ENCODE data around the gene CNTN1. TPM values are rescaled to one million over a fixed set of nuclear protein-coding genes. Genes with fewer than 3 reads are reported as not detected.

Gene CNTN1
- total and polyA plus RNA-seq, 2 donors (not counting 1 experiment from before 2014, with no cell fraction given), result not detected

DNA sequence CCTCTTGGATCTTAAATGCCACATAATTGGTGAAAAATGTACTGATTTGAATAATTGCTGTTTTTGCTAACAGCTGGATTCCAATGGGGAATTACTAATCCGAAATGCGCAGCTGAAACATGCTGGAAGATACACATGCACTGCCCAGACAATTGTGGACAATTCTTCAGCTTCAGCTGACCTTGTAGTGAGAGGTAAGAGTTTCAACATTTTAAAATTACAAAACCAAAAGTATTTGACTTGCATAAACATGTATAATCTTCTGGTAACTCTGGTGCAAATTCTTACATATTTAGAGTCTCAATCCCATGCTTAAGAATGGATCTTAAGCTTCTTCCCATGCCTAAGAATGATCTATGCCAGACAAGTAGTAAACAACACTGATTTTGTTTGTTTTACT lies 266.8 kb downstream of the CNTN1 start:
- WGBS (ENCODE audit: insufficient coverage), result no CpG with 5 or more reads among the region's 2 CpGs
- Histone ChIP-seq H3K36me3 (replicated peaks in 1 of 2; ENCODE audit: control extremely low read depth in 1 of 2, control insufficient read depth in 1 of 2, extremely low read depth in 1 of 2, insufficient read depth in 2 of 2, low read length in 1 of 2) (no peaks in the 10 kb centered on the region), H2AFZ (ENCODE audit: insufficient read depth, low read depth, low read length, poor library complexity, severe bottlenecking) (no peak overlapping the region), H3K4me1 (ENCODE audit: control insufficient read depth in 2 of 2, insufficient read depth in 2 of 2, low read length in 2 of 2) (no peaks in the 10 kb centered on the region), H3K4me2 (replicated peaks; ENCODE audit: low read depth, low read length, poor library complexity, severe bottlenecking) (no peak overlapping the region), H3K79me2 (ENCODE audit: control insufficient read depth, insufficient read depth, low read length) (no peaks in the 10 kb centered on the region), H4K20me1 (ENCODE audit: control insufficient read depth, insufficient read depth, low read length, poor library complexity, severe bottlenecking) (no peaks in the 10 kb centered on the region), H3K9me3 (ENCODE audit: control extremely low read depth in 1 of 3, control insufficient read depth in 2 of 3, insufficient read depth in 1 of 3, low read length in 2 of 3) (no peaks in the 10 kb centered on the region), H3K27ac (ENCODE audit: low read length in 2 of 2) (no peak overlapping the region), H3K27me3 (replicated peaks in 1 of 4; ENCODE audit: control extremely low read depth in 1 of 4, control insufficient read depth in 3 of 4, insufficient read depth in 4 of 4, low read length in 3 of 4) (no peaks in the 10 kb centered on the region), H3K9ac (ENCODE audit: low read length) (no peak overlapping the region), H3K4me3 (ENCODE audit: control extremely low read depth in 1 of 5, extremely low read depth in 1 of 5, insufficient read depth in 1 of 5, low read depth in 2 of 5, low read length in 4 of 5) (no peak overlapping the region)
- no peak for TF ChIP-seq EZH2 (IDR thresholded peaks at IDR 0.05; ENCODE audit: borderline replicate concordance, insufficient read depth, low read depth, low read length, poor library complexity, severe bottlenecking)
- TF ChIP-seq, protein P1, sequence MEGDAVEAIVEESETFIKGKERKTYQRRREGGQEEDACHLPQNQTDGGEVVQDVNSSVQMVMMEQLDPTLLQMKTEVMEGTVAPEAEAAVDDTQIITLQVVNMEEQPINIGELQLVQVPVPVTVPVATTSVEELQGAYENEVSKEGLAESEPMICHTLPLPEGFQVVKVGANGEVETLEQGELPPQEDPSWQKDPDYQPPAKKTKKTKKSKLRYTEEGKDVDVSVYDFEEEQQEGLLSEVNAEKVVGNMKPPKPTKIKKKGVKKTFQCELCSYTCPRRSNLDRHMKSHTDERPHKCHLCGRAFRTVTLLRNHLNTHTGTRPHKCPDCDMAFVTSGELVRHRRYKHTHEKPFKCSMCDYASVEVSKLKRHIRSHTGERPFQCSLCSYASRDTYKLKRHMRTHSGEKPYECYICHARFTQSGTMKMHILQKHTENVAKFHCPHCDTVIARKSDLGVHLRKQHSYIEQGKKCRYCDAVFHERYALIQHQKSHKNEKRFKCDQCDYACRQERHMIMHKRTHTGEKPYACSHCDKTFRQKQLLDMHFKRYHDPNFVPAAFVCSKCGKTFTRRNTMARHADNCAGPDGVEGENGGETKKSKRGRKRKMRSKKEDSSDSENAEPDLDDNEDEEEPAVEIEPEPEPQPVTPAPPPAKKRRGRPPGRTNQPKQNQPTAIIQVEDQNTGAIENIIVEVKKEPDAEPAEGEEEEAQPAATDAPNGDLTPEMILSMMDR (IDR thresholded peaks at IDR 0.05), result no peak
- POLR2A ChIA-PET, result no interaction called here
- H3K4me3 Mint-ChIP-seq, result no peak overlapping the region
- no peak overlapping the region for H3K27ac Mint-ChIP-seq
- DNase-seq (no peak), ATAC-seq (ENCODE audit: low read depth) (no peak)
- intact Hi-C loops (cut with micrococcal nuclease), result no loop called here
- peaks cover 12% of the 10 kb centered on the region for H3K27me3 Mint-ChIP-seq
- no peaks in the 10 kb centered on the region for H3K4me1 Mint-ChIP-seq
- no peaks in the 10 kb centered on the region for H3K9me3 Mint-ChIP-seq (ENCODE audit: insufficient read depth)
- CTCF ChIA-PET, result interaction anchor here (1.4 kb wide), 1 partner anchor 13 kb away, joined by 5 read pairs; no protein-coding TSS in a partner anchor

DNA sequence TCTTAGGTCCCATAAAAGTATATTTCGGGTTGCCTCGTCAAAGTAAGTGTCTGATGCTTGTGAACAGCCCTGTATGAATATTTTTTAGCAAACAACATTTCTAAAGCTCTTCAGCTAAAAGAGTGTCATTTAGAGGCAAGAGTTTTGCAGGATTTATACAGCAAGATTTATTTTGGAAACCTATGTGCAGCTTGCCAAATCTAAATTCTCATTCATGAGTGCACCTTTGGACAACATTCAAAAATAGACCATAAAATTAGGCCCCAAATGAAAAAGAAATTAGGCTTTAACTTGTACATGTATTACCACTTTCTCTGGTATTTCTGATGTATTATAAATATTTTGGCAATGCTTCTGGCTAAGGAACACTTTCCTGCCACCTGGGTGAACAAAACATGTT lies 271.5 kb downstream of the CNTN1 start:
- no peaks in the 10 kb centered on the region for H3K79me2 ChIP-seq (ENCODE audit: control insufficient read depth, insufficient read depth, low read length)
- H3K27me3 Mint-ChIP-seq, result no peaks in the 10 kb centered on the region
- H3K27ac ChIP-seq (ENCODE audit: low read length in 2 of 2), result no peak overlapping the region
- intact Hi-C loops (cut with micrococcal nuclease), result no loop called here
- no peak overlapping the region for H3K27ac Mint-ChIP-seq
- H3K4me1 Mint-ChIP-seq, result no peaks in the 10 kb centered on the region
- CTCF ChIA-PET, result no interaction called here
- H4K20me1 ChIP-seq (ENCODE audit: control insufficient read depth, insufficient read depth, low read length, poor library complexity, severe bottlenecking), result no peaks in the 10 kb centered on the region
- no peak for DNase-seq
- H2AFZ ChIP-seq (ENCODE audit: insufficient read depth, low read depth, low read length, poor library complexity, severe bottlenecking), result no peak overlapping the region
- H3K9ac ChIP-seq (ENCODE audit: low read length), result no peak overlapping the region
- no peaks in the 10 kb centered on the region for H3K4me1 ChIP-seq (ENCODE audit: control insufficient read depth in 2 of 2, insufficient read depth in 2 of 2, low read length in 2 of 2)
- no peaks in the 10 kb centered on the region for H3K27me3 ChIP-seq (replicated peaks in 1 of 4; ENCODE audit: control extremely low read depth in 1 of 4, control insufficient read depth in 3 of 4, insufficient read depth in 4 of 4, low read length in 3 of 4)
- ATAC-seq (ENCODE audit: low read depth), result no peak
- TF ChIP-seq EZH2 (IDR thresholded peaks at IDR 0.05; ENCODE audit: borderline replicate concordance, insufficient read depth, low read depth, low read length, poor library complexity, severe bottlenecking), result no peak
- TF ChIP-seq, protein P1 (IDR thresholded peaks at IDR 0.05), result no peak
- no peaks in the 10 kb centered on the region for H3K9me3 ChIP-seq (ENCODE audit: control extremely low read depth in 1 of 3, control insufficient read depth in 2 of 3, insufficient read depth in 1 of 3, low read length in 2 of 3)
- no peak overlapping the region for H3K4me2 ChIP-seq (replicated peaks; ENCODE audit: low read depth, low read length, poor library complexity, severe bottlenecking)
- H3K4me3 Mint-ChIP-seq, result no peak overlapping the region
- H3K36me3 ChIP-seq (replicated peaks in 1 of 2; ENCODE audit: control extremely low read depth in 1 of 2, control insufficient read depth in 1 of 2, extremely low read depth in 1 of 2, insufficient read depth in 2 of 2, low read length in 1 of 2), result no peaks in the 10 kb centered on the region
- H3K9me3 Mint-ChIP-seq (ENCODE audit: insufficient read depth), result no peaks in the 10 kb centered on the region
- POLR2A ChIA-PET, result no interaction called here
- no peak overlapping the region for H3K4me3 ChIP-seq (ENCODE audit: control extremely low read depth in 1 of 5, extremely low read depth in 1 of 5, insufficient read depth in 1 of 5, low read depth in 2 of 5, low read length in 4 of 5)
- WGBS (ENCODE audit: insufficient coverage), result no CpG with 5 or more reads among the region's 2 CpGs
